HG02938 (cell line): ENCODE data around the gene SNRPA.
"Not testable (repeated sequence)": the region's sequence is repeated elsewhere in the genome, so short reads cannot be mapped to it uniquely, and the experiment has no call there.

ENCODE experiments used
- ATAC-seq: cut with Tn5 transposase; IDR thresholded peaks from one replicate; pipeline ENCODE4 v1.9.1; 2021; ENCODE audit warnings: mild to moderate bottlenecking, moderate library complexity; ENCODE audit not compliant: unreplicated experiment

SNRPA gene

GRCh38 chr19:40721140-40721486 is 29.9 kb upstream of the SNRPA start:
- no peak for ATAC-seq

GRCh38 chr19:40721936-40722661 is 28.9 kb upstream of the SNRPA start:
- no peak for ATAC-seq

- ATAC-seq, result no peak
Observed at GRCh38 chr19:40723661-40724254, 27.2 kb upstream of the SNRPA start.

- ATAC-seq, result no peak
Observed at GRCh38 chr19:40724315-40724714, 26.7 kb upstream of the SNRPA start.

GRCh38 chr19:40724855-40725254 is 26.1 kb upstream of the SNRPA start:
- ATAC-seq, result no peak

GRCh38 chr19:40726279-40726678 is 24.7 kb upstream of the SNRPA start:
- no peak for ATAC-seq

GRCh38 chr19:40730065-40730464 is 20.9 kb upstream of the SNRPA start:
- ATAC-seq, result not testable (repeated sequence)

- not testable (repeated sequence) for ATAC-seq
Observed at GRCh38 chr19:40732304-40732703, 18.7 kb upstream of the SNRPA start.

GRCh38 chr19:40733149-40733548 is 17.9 kb upstream of the SNRPA start:
- no peak for ATAC-seq

- no peak for ATAC-seq
Observed at GRCh38 chr19:40735013-40735771, 15.8 kb upstream of the SNRPA start.

- ATAC-seq, result no peak
Observed at GRCh38 chr19:40736661-40737060, 14.3 kb upstream of the SNRPA start.

- ATAC-seq, result no peak
Observed at GRCh38 chr19:40737102-40737644, 13.8 kb upstream of the SNRPA start.

- ATAC-seq, result no peak
Observed at GRCh38 chr19:40739030-40739839, 11.8 kb upstream of the SNRPA start.

GRCh38 chr19:40739871-40740703 is 10.9 kb upstream of the SNRPA start:
- ATAC-seq, result no peak

- ATAC-seq, result no peak
Observed at GRCh38 chr19:40740747-40741146, 10.3 kb upstream of the SNRPA start.

GRCh38 chr19:40741527-40742390 is 9.2 kb upstream of the SNRPA start:
- no peak for ATAC-seq

- no peak for ATAC-seq
Observed at GRCh38 chr19:40742477-40742876, 8.5 kb upstream of the SNRPA start.

GRCh38 chr19:40742886-40743285 is 8.1 kb upstream of the SNRPA start:
- ATAC-seq, result no peak

GRCh38 chr19:40743926-40744325 is 7.1 kb upstream of the SNRPA start:
- ATAC-seq, result no peak
